Neural progenitor cell (in vitro differentiated cells): ENCODE data around the gene MYH3.

Experiments
- EZH2 ChIP-seq: fragments of 200-600 bp; sonication (generic); IDR thresholded peaks from 2 replicates; pipeline ENCODE4 v1.6.1; 2017; ENCODE audit warnings: antibody characterized with exemption, mild to moderate bottlenecking, moderate library complexity
- EZH2phosphoT487 ChIP-seq: fragments of 200-600 bp; sonication (generic); IDR thresholded peaks from 2 replicates; pipeline ENCODE4 v1.6.1; 2017; ENCODE audit warnings: antibody characterized with exemption
- TF ChIP-seq, protein P1 (sequence below): fragments of 200-600 bp; sonication (generic); IDR thresholded peaks from 2 replicates; pipeline ENCODE4 v1.5.1; 2017; ENCODE audit warnings: antibody characterized with exemption, mild to moderate bottlenecking

DNA sequence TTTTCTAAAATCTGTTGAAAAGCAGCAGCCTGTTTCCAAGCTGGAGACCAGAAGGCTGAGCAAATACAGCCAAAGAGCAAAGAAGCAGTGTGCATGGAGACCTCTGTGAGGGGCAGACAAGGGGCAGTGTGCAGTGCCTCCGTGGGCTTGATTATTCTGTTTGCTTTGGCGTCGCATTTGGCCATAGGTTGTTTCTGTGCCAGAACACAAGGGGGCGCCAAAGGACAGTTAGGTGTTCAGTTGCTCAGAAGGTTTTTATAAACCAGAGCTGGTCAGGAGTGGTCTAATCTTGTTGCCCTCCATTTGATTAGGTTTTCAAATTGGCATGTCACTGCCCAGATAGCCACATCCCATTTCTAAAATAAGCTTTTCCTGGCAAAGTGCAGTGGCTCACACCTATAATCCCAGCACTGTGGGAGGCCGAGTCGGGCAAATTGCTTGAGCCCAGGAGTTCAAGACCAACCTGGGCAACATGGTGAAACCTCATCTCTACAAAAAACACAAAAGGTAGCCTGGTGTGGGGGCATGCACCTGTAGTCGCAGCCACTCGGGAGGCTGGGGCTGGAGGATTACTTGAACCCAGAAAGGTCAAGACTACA is 10.6 kb downstream of the MYH3 start:
- TF ChIP-seq, protein P1, sequence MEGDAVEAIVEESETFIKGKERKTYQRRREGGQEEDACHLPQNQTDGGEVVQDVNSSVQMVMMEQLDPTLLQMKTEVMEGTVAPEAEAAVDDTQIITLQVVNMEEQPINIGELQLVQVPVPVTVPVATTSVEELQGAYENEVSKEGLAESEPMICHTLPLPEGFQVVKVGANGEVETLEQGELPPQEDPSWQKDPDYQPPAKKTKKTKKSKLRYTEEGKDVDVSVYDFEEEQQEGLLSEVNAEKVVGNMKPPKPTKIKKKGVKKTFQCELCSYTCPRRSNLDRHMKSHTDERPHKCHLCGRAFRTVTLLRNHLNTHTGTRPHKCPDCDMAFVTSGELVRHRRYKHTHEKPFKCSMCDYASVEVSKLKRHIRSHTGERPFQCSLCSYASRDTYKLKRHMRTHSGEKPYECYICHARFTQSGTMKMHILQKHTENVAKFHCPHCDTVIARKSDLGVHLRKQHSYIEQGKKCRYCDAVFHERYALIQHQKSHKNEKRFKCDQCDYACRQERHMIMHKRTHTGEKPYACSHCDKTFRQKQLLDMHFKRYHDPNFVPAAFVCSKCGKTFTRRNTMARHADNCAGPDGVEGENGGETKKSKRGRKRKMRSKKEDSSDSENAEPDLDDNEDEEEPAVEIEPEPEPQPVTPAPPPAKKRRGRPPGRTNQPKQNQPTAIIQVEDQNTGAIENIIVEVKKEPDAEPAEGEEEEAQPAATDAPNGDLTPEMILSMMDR = peak; percentile 84
- TF ChIP-seq EZH2 (no peak), EZH2phosphoT487 (no peak)
